ENCODE measurements around the gene SLC7A6. TPM values are rescaled to one million over a fixed set of nuclear protein-coding genes. Genes with fewer than 3 reads are reported as not detected.

Gene SLC7A6
- polyA plus RNA-seq, 1 experiment, result 51.2 TPM

- CTCF ChIA-PET, result interaction anchor here (0.6 kb wide), 1 partner anchor 912 kb away, joined by 4 read pairs; no protein-coding TSS in a partner anchor
- peaks cover 4% of the 10 kb centered on the region for H3K36me3 ChIP-seq (ENCODE audit: control insufficient read depth, insufficient read depth, low read length)
- H3K4me3 ChIP-seq (ENCODE audit: low read depth, low read length), result no peak overlapping the region
- POLR2A ChIA-PET, result no interaction called here
- no peak for DNase-seq (ENCODE audit: low read depth)
- H3K27me3 ChIP-seq (ENCODE audit: control insufficient read depth, insufficient read depth, low read length), result no peaks in the 10 kb centered on the region
- no peak for TF ChIP-seq CTCF (IDR thresholded peaks at IDR 0.05; ENCODE audit: insufficient read depth, low read depth, low read length)
Observed at GRCh38 chr16:68281368-68282063, 17.2 kb downstream of the SLC7A6 start.

- Histone ChIP-seq H3K27me3 (ENCODE audit: control insufficient read depth, insufficient read depth, low read length) (no peaks in the 10 kb centered on the region), H3K36me3 (ENCODE audit: control insufficient read depth, insufficient read depth, low read length) (peaks cover 4% of the 10 kb centered on the region), H3K4me3 (ENCODE audit: low read depth, low read length) (no peak overlapping the region)
- TF ChIP-seq CTCF (IDR thresholded peaks at IDR 0.05; ENCODE audit: insufficient read depth, low read depth, low read length), result no peak
- CTCF ChIA-PET, result no interaction called here
- no peak for DNase-seq (ENCODE audit: low read depth)
- POLR2A ChIA-PET, result no interaction called here
Observed at GRCh38 chr16:68282064-68282452, 17.7 kb downstream of the SLC7A6 start.

- Histone ChIP-seq H3K4me3 (ENCODE audit: low read depth, low read length) (no peak overlapping the region), H3K36me3 (ENCODE audit: control insufficient read depth, insufficient read depth, low read length) (peaks cover 4% of the 10 kb centered on the region), H3K27me3 (ENCODE audit: control insufficient read depth, insufficient read depth, low read length) (no peaks in the 10 kb centered on the region)
- ChIA-PET CTCF (interaction anchor here (1.0 to 3.3 kb wide), 4 partner anchors 14 to 45 kb away, joined by 3 to 16 read pairs (median 6); partner anchors contain the start of gene SLC7A6), POLR2A (no interaction called here)
- TF ChIP-seq CTCF (IDR thresholded peaks at IDR 0.05; ENCODE audit: insufficient read depth, low read depth, low read length), result no peak
- no peak for DNase-seq (ENCODE audit: low read depth)
Observed at GRCh38 chr16:68283346-68283745, 19.0 kb downstream of the SLC7A6 start.

- ChIA-PET POLR2A (no interaction called here), CTCF (interaction anchor here (1.0 to 3.3 kb wide), 4 partner anchors 14 to 44 kb away, joined by 3 to 16 read pairs (median 6); partner anchors contain the start of gene SLC7A6)
- no peak for TF ChIP-seq CTCF (IDR thresholded peaks at IDR 0.05; ENCODE audit: insufficient read depth, low read depth, low read length)
- Histone ChIP-seq H3K27me3 (ENCODE audit: control insufficient read depth, insufficient read depth, low read length) (no peaks in the 10 kb centered on the region), H3K4me3 (ENCODE audit: low read depth, low read length) (no peak overlapping the region), H3K36me3 (ENCODE audit: control insufficient read depth, insufficient read depth, low read length) (peaks cover 4% of the 10 kb centered on the region)
- DNase-seq (ENCODE audit: low read depth), result no peak
Observed at GRCh38 chr16:68283801-68284598, 19.7 kb downstream of the SLC7A6 start.

GRCh38 chr16:68284847-68285246 lies 20.5 kb downstream of the SLC7A6 start:
- no peak overlapping the region for H3K4me3 ChIP-seq (ENCODE audit: low read depth, low read length)
- CTCF ChIA-PET, result interaction anchor here (0.9 to 3.3 kb wide), 3 partner anchors 10 to 27 kb away, joined by 4 to 16 read pairs (median 5); no protein-coding TSS in a partner anchor
- H3K27me3 ChIP-seq (ENCODE audit: control insufficient read depth, insufficient read depth, low read length), result no peaks in the 10 kb centered on the region
- TF ChIP-seq CTCF (IDR thresholded peaks at IDR 0.05; ENCODE audit: insufficient read depth, low read depth, low read length), result no peak
- POLR2A ChIA-PET, result no interaction called here
- peaks cover 4% of the 10 kb centered on the region for H3K36me3 ChIP-seq (ENCODE audit: control insufficient read depth, insufficient read depth, low read length)
- no peak for DNase-seq (ENCODE audit: low read depth)
